ENCODE measurements around the gene PROB1.
"Not testable (repeated sequence)": the region's sequence is repeated elsewhere in the genome, so short reads cannot be mapped to it uniquely, and the experiment has no call there.

The PROB1 gene

DNA sequence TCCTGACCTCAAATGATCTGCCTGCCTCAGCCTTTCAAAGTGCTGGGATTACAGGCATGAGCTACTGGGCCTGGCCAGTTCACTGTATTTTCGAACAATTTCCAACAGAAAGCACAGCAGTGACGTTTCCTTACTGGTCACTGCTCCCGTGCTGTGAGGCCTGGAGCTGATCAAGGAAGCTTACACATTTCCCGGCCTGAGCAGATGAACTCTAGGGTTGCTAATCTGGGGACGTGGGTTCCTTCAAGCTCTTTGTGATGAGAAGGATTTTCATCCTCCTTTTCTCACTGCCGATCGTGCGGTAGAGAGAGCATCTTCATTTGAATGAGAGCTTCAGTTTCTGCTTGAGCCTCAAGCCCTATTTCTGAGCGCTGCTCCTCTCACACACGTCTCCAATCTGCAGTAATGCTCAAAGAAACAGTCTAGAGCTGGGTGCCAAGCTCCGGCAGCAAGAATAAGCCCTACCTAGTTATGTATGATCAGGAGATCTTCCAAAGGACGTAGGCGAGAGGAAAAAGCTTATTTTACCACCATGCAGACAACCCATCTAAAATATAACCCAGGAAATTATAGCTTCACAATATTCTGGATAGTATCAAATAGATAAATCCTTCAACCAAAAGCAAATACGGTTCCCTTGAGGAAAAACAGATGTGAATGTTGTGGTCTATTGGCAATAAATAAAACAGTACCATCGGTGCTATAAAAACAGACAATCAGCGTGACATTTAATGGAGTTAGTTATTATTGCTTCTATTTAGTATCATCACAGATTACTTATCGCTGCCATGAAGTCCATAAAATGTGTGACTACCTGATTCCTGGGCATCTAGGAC is 16.3 kb upstream of the PROB1 start:
- DNase-seq, result no peak

DNA sequence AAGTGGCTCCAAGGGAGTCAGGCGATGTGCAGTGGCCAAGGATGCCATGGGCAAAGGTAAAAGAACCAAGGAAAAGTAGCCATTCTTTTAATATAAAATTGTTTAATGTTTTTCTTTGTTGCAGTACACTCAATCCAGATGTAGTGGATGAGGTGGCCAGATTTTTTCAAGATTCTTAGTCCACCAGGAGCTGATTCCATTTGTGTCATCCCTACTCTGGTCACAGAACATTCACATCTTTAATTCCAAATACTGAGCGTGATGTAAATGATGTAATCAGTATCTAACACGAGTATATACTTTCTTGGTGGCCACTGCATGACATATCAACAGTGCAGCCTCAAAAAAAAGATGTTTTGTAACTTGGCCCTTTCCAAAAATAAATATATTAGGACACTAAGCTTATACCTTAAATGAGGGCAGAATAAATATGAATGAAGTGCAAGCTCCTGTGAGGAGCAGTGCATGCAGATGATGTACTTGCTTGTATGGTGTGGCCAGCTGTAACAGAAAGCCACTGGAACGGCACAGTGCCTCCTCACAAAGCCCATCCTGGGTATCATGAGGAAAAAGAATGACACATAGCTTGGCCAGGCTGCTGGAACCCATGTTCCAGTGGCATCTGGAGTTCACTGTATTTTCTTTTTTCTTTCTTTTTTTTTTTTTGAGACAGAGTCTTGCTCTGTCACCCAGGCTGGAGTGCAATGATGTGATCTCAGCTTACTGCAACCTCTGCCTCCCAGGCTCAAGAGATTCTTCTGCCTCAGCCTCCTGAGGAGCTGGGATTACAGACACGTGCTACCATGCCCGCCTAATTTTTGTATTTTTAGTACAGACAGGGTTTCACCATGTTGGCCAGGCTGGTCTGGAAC is 15.5 kb upstream of the PROB1 start:
- DNase-seq, result no peak

DNA sequence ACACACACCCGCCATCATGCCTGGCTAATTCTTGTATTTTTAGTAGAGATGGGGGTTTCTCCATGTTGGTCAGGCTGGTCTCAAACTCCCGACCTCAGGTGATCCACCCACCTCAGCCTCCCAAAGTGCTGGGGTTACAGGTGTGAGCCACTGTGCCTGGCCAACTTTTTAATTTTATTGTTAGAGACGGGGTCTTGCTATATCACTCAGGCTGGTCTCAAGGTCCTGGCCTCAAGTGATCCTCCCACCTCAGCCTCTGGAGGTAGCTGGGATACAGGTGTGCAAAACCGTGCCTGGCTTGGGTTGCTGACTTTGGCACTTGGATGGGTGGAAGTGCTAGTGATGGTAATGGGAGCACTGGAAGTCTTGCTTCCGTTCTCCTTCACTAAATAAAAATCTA is 14.2 kb upstream of the PROB1 start:
- not testable (repeated sequence) for DNase-seq

GRCh38 chr5:139408191-139408590 is 13.3 kb upstream of the PROB1 start:
- no peak for DNase-seq

GRCh38 chr5:139407517-139407916 is 12.6 kb upstream of the PROB1 start:
- no peak for DNase-seq

- DNase-seq, result no peak
Observed at GRCh38 chr5:139406963-139407362, 12.1 kb upstream of the PROB1 start.

GRCh38 chr5:139404484-139404840 is 9.6 kb upstream of the PROB1 start:
- DNase-seq, result no peak

- peak; percentile 97 to 98 for DNase-seq
Observed at GRCh38 chr5:139403787-139404483, 9.0 kb upstream of the PROB1 start, which contains the start of gene SPATA24. Gene SPATA24, minus strand, starts transcription at chr5:139404089. Its CDS starts 29 bp downstream, at chr5:139404060.

DNA sequence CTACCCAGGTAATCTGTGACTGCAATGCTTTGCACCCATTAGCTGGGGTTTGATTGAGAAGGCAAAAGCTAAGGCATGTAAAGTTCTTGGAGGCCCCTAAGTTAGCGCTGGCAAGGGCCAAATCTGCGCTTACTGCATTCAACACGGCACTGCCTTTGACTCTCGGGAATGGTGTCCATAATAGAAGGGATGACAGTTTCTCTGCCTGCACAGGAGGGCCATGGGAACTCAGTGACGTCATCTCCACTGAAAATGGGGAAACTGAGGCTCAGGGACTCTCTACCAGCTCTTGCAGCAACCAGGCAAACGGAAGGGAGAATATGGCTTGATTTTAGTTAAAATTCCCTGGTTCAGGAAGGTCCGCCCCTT is 8.5 kb upstream of the PROB1 start:
- DNase-seq, result no peak

- DNase-seq, result peak; percentile 14 to 27
Observed at GRCh38 chr5:139402561-139403158, 7.8 kb upstream of the PROB1 start.

DNA sequence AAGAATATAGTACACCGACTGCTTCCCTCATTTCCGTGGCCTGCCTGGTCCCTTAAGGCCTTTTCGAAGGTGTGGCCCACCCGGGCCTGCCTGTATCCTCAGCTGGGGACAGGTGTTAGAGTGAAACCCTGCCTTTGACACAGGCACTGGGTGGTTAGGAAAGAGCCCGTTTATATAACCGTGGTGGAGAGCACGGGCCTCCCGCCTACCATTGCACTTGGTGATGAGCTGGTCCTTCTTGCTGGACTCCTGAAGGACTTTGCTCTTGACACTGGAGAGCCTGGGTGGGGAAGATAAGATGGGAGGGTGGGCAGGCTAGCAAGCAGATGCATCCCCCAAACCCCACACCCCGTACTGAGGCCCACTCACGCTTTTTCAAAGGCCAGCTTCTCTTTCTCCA is 6.6 kb upstream of the PROB1 start:
- DNase-seq, result no peak

GRCh38 chr5:139399501-139400121 is 4.7 kb upstream of the PROB1 start:
- no peak for DNase-seq

- DNase-seq, result no peak
Observed at GRCh38 chr5:139397921-139398320, 3.0 kb upstream of the PROB1 start.

GRCh38 chr5:139396691-139397090 is 1.8 kb upstream of the PROB1 start:
- no peak for DNase-seq

DNA sequence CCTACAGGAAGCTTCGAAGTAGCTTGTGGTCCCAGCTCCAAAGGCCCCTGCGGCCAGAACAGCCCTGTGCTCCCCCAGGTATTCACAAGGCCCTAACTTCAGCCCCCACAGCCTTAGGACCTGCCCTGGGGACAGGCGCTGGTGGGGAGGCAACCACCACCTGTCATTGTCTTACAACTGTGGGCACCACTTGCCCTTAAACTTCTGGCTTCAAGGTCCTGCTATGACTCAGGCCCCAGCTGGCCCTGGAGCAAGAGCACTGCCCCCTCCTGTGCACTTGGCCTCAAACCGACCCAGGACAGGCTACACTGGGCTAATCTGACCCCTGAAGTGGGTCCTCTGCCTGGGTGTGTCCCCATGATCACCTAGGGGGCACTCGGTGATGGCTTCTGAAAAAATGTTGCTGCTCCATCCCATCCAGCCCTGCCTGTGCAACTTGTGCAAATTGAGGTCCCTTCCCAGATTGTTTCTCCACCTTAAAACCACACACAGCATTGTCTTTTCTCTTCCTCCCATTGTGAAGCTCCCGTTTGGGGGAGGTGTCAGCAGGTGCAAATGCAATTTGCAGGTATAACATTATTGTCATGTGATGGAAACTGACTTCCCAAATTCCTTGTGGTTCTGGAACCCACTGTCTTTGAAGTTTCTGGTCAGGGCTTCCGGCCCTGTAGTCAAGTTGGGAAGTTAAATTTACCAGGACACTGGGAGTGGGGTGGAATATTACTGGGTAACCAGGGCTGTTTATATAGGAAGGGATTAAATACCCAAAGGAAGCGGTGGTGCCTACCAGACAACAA is 1.1 kb upstream of the PROB1 start:
- DNase-seq, result no peak

DNA sequence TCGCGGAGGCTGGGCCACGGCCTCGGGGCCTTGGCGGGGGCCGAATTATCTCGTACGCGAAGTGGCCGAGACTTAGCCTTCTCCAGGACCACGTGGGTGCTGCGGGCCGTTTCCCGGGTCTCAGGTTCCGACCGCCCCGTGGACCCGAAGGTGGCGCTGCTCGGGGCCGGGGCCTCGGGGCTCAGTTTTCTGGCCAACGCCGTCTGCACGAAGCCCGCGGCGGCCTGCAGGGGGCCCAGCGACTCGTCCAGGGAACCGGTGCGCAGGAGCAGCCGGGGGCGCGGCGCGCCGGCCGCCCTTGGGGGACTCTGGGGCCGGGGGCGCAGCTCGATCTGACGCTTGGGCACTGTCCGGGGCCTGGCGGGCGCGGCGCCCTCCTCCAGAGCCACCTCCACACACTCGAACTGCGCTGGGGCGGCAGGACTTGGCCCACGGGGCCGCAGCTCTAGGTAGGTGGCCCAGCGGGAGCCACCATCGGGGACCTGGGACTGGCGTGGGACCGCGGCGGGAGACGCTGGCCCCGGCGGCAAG is 716 bp downstream of the PROB1 start:
- DNase-seq, result peak; percentile 55 to 65

DNA sequence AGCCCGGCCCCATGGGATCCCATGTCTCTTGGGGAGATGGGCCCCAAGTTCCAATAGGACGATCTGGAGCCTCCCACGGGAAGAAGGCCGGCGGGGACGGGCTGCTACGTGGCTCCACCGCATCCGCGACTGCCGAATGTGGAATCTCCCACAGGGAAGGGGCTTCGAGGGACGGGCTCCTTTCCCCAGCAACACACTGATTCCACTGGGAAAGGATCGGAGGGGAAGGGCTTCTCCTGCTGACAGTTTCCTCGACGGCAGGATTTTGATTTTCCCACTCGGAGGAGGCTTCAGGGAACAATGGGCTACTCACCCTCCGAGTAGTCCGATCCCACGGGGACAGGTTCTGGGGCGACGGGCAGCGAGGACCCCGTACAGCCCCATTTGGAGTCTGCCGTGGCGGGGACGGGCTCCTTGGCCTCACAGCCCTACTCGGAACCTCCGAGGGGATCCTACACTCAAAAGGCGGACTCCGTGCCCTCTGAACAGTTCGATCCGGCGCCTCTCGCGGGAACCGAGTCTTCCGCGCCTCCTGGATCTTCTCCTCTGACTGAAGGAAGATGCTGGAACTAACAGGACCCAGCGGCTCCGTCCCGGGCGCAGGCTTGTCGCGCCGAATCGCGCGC is 1.3 kb downstream of the PROB1 start:
- DNase-seq, result no peak

- peak; percentile 81 to 82 for DNase-seq
Observed at GRCh38 chr5:139392678-139393496, 2.0 kb downstream of the PROB1 start.

GRCh38 chr5:139392324-139392677 is 2.6 kb downstream of the PROB1 start:
- DNase-seq, result no peak

Measured in CD4-positive, alpha-beta T cell treated with Interleukin-1 beta for 1 hour (primary cell).